GM18505 (cell line): ENCODE measurements around the gene SYNGAP1.
"Not testable (repeated sequence)": the region's sequence is repeated elsewhere in the genome, so short reads cannot be mapped to it uniquely, and the experiment has no call there.

Source experiments
- ATAC-seq: cut with Tn5 transposase; IDR thresholded peaks from one replicate; pipeline ENCODE4 v1.9.1; 2021; ENCODE audit not compliant: unreplicated experiment
- POLR2A ChIP-seq: IDR thresholded peaks from 4 replicates; pipeline ENCODE4 v1.6.1; 2011; ENCODE audit warnings: borderline replicate concordance; ENCODE audit not compliant: insufficient read depth, insufficient read length; ENCODE audit errors: extremely low read depth

Gene SYNGAP1

GRCh38 chr6:33391278-33391921 lies 28.5 kb upstream of the SYNGAP1 start, which contains the start of gene KIFC1:
KIFC1 (plus strand) TSS chr6:33391823; CDS start chr6:33391986, 163 bp downstream.
- TF ChIP-seq POLR2A, result peak; percentile 65
- ATAC-seq, result peak; percentile 87

- ATAC-seq, result peak; percentile 11
Measured at GRCh38 chr6:33391922-33392594, 27.8 kb upstream of the SYNGAP1 start.

DNA sequence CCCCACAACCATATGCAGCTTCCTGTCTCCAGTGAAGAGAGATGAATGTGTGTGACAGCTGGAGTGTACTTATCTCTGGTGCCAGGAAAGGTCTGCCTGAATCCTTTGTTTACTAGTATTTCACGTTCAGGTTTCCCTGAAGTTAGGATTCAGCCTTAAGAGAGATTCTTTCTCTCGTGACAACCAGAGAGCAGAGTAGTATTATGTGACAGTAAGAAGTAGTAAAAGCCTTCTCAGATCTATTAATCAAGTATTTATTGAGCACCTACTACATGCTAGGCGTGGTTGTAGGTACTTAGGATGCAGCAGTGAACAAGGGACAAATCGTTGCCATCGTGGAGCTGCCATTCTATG lies 27.3 kb upstream of the SYNGAP1 start:
- no peak for TF ChIP-seq POLR2A
- ATAC-seq, result no peak

More at GRCh38 chr6:33391922-33392594, 27.8 kb upstream of the SYNGAP1 start:
- TF ChIP-seq POLR2A, result peak; percentile 32

- no peak for ATAC-seq
- TF ChIP-seq POLR2A, result no peak
Measured at GRCh38 chr6:33392979-33393378, 26.9 kb upstream of the SYNGAP1 start.

GRCh38 chr6:33397541-33397940 lies 22.3 kb upstream of the SYNGAP1 start:
- TF ChIP-seq POLR2A, result no peak
- ATAC-seq, result no peak

- not testable (repeated sequence) for ATAC-seq
Measured at GRCh38 chr6:33398601-33399000, 21.3 kb upstream of the SYNGAP1 start.

GRCh38 chr6:33399881-33400280 lies 20.0 kb upstream of the SYNGAP1 start:
- ATAC-seq, result not testable (repeated sequence)

- no peak for ATAC-seq
- no peak for TF ChIP-seq POLR2A
Measured at GRCh38 chr6:33404884-33405283, 15.0 kb upstream of the SYNGAP1 start.

- TF ChIP-seq POLR2A, result no peak
- ATAC-seq, result no peak
Measured at GRCh38 chr6:33405386-33405940, 14.4 kb upstream of the SYNGAP1 start.

- no peak for TF ChIP-seq POLR2A
- no peak for ATAC-seq
Measured at GRCh38 chr6:33406126-33406525, 13.7 kb upstream of the SYNGAP1 start.

GRCh38 chr6:33407132-33407718 lies 12.6 kb upstream of the SYNGAP1 start:
- ATAC-seq, result no peak
- no peak for TF ChIP-seq POLR2A

GRCh38 chr6:33410050-33410710 lies 9.7 kb upstream of the SYNGAP1 start:
- ATAC-seq, result peak; percentile 74
- TF ChIP-seq POLR2A, result peak; percentile 48
